ENCODE results near the gene POLDIP2. TPM values are rescaled to one million over a fixed set of nuclear protein-coding genes. Genes with fewer than 3 reads are reported as not detected.

Gene POLDIP2
- total and polyA plus RNA-seq, 2 of the 13 experiments (the other 11 are each of a cell fraction or from before 2014, with no cell fraction given), result 85.9 to 114 TPM

GRCh38 chr17:28371245-28372202, 14.2 kb upstream of the POLDIP2 start, which contains the start of gene SARM1:
Gene SARM1, plus strand, starts transcription at chr17:28371694. Its CDS starts 339 bp downstream, at chr17:28372033.
- Histone ChIP-seq H3K4me1 (ENCODE audit: insufficient read depth, low read length) (peaks cover 47% of the 10 kb centered on the region), H2AFZ (ENCODE audit: low read length) (no peak within 1 kb of the TSS), H3K4me2 (ENCODE audit: low read depth, low read length) (peak within 1 kb of the TSS; percentile 96), H4K20me1 (ENCODE audit: insufficient read depth, low read length) (no peaks in the 10 kb centered on the region), H3K9me3 (ENCODE audit: low read length) (no peaks in the 10 kb centered on the region), H3K79me2 (ENCODE audit: insufficient read depth, low read length) (peaks cover 7% of the 10 kb centered on the region), H3K4me3 (replicated peaks in 1 of 3; ENCODE audit: insufficient read depth in 1 of 3, low read depth in 2 of 3, low read length in 3 of 3) (peak within 1 kb of the TSS; percentile 23 to 77 (median 30); a peak in 5 of 6 replicates), H3K27ac (ENCODE audit: extremely low read length, insufficient read depth, low read length) (peak within 1 kb of the TSS; percentile 92), H3K27me3 (ENCODE audit: control insufficient read depth in 1 of 2, insufficient read depth in 2 of 2, low read length in 2 of 2) (no peaks in the 10 kb centered on the region), H3K36me3 (replicated peaks in 1 of 2; ENCODE audit: control insufficient read depth in 1 of 2, insufficient read depth in 2 of 2, low read length in 2 of 2) (no peaks in the 10 kb centered on the region), H3K9ac (ENCODE audit: insufficient read depth, low read depth, low read length) (peak within 1 kb of the TSS; percentile 59)
- DNase-seq (ENCODE audit: low spot score) (peak; percentile 75), FAIRE-seq (peak; percentile 54), ATAC-seq (peak; percentile 42)
- intact Hi-C loops (cut with micrococcal nuclease; ENCODE audit: unreplicated experiment) (loop anchor here (2.0 kb wide), 1 partner anchor 45 kb away; no protein-coding TSS in a partner anchor), in situ Hi-C loops (cut with HindIII; ENCODE audit: extremely low pct_ligation_motif_present, low pct_unique_long_range_greater_than_20kb) (no loop called here)
- WGBS (ENCODE audit: low lambda C conversion rate), result 51% methylated on average over 43 of the region's 80 CpGs
- POLR2A ChIA-PET, result interaction anchor here (0.7 to 8.3 kb wide), 9 partner anchors 10 to 49 kb away, joined by 3 to 183 read pairs (median 7); partner anchors contain the start of genes POLDIP2 and SLC46A1
- CTCF ChIA-PET (ENCODE audit: low intra/inter-chr PET ratio, low total read pairs), result no interaction called here
- no TSS peak for BruUV-seq (replicated peaks)
- TF ChIP-seq FOXP1 (IDR thresholded peaks at IDR 0.05), result no peak
- no peak for TF ChIP-seq FOXP1 (CRISPR knock-in tag; IDR thresholded peaks at IDR 0.05)
- TF ChIP-seq, protein P1, sequence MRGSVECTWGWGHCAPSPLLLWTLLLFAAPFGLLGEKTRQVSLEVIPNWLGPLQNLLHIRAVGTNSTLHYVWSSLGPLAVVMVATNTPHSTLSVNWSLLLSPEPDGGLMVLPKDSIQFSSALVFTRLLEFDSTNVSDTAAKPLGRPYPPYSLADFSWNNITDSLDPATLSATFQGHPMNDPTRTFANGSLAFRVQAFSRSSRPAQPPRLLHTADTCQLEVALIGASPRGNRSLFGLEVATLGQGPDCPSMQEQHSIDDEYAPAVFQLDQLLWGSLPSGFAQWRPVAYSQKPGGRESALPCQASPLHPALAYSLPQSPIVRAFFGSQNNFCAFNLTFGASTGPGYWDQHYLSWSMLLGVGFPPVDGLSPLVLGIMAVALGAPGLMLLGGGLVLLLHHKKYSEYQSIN (CRISPR knock-in tag; IDR thresholded peaks at IDR 0.05; ENCODE audit: borderline replicate concordance), result no peak
- TF ChIP-seq MAX (IDR thresholded peaks at IDR 0.05), result peak; percentile 58; the same call in 1 of the 2 replicates
- TF ChIP-seq MTA1 (CRISPR knock-in tag; IDR thresholded peaks at IDR 0.05; ENCODE audit: borderline replicate concordance), result 0 out of 2 replicates have a peak, but pooled peaks have one; percentile 38
- TF ChIP-seq AGO1 (IDR thresholded peaks at IDR 0.05; ENCODE audit: low read depth, low read length, poor library complexity, severe bottlenecking), result peak; percentile 75
- TF ChIP-seq ZNF747 (CRISPR knock-in tag; IDR thresholded peaks at IDR 0.05; ENCODE audit: borderline replicate concordance), result peak; percentile 52; the same call in 1 of the 2 replicates
- no peak for TF ChIP-seq AFF4 (CRISPR knock-in tag; IDR thresholded peaks at IDR 0.05)
- TF ChIP-seq KDM6A (CRISPR knock-in tag; IDR thresholded peaks at IDR 0.05; ENCODE audit: low read depth), result no peak
- TF ChIP-seq KAT8 (CRISPR knock-in tag; IDR thresholded peaks at IDR 0.05), result no peak
- no peak for TF ChIP-seq PAWR (CRISPR knock-in tag; IDR thresholded peaks at IDR 0.05; ENCODE audit: borderline replicate concordance)
- TF ChIP-seq ZNF510 (CRISPR knock-in tag; IDR thresholded peaks at IDR 0.05; ENCODE audit: low read depth), result no peak
- peak; percentile 65; the same call in 1 of the 2 replicates for TF ChIP-seq KLF12 (CRISPR knock-in tag; IDR thresholded peaks at IDR 0.05; ENCODE audit: borderline replicate concordance)
- no peak for TF ChIP-seq SALL2 (CRISPR knock-in tag; IDR thresholded peaks at IDR 0.05)
- TF ChIP-seq BCLAF1 (IDR thresholded peaks at IDR 0.05), result no peak
